CD4-positive, alpha-beta T cell treated with Interleukin-4 for 4 hours (primary cell): ENCODE results near the gene SLC6A17.

Source experiments
- DNase-seq: peaks from one replicate; pipeline ENCODE4 v3.0.0-alpha.2; 2020

The SLC6A17 gene

DNA sequence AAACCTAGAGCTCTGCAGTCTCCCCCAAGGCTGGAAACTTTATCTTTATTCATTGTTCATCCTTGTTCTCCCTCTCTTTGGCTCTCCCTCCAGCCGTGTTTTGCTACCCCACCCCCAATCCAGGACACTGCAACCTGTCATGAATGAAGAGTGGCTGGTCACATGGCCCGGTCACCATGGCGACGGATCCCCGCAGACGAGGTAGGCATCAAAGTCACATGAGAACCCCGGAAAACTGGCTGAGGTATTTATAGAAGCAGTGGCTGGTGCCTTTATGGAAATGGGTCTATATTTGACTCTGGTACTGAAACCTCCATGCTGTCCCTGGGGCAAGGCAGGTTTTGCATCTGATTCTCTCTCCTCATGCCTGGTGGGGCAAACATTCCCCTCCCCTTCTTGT, 13.4 kb upstream of the SLC6A17 start:
- no peak for DNase-seq

GRCh38 chr1:110138956-110139355, 11.3 kb upstream of the SLC6A17 start:
- DNase-seq, result no peak

DNA sequence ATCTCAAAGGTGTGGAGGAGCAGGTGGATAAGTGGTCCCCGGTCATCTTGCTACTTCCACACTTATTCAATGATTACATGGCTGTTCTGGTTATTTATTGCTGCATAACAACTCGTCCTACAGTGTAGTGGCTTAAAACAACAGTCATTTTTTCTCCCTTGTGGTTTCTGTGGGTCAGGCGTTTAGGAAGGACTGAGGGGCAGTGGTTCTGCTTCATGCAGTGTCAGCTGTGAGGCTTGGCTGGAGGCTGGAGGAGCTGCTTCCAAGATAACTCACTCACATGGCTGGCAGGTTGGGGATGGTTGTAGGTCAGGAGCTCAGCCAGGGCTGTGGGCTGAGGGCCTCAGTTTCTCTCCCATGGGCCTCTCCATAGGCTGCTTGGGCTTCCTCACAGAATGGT, 5.9 kb upstream of the SLC6A17 start:
- no peak for DNase-seq

DNA sequence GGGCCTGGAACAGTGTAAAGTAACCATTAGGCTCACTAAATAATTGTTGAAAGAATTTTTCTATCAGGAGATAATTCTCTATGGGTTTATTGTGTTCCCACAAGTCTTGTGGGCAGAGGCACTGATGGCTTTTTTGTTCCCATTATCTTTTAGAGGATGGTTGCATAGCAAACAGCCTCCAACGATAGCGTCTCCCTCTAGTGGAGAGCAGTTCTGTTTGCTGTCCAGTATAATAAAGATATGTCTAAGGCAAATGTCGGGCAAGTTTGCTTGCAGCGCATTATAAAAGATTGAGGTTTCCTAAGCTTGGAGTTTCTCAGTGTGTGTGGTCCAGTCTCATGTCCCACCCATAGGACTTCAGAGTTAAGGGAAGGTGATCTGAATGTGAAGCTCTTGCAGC, 1.3 kb upstream of the SLC6A17 start:
- DNase-seq, result no peak

DNA sequence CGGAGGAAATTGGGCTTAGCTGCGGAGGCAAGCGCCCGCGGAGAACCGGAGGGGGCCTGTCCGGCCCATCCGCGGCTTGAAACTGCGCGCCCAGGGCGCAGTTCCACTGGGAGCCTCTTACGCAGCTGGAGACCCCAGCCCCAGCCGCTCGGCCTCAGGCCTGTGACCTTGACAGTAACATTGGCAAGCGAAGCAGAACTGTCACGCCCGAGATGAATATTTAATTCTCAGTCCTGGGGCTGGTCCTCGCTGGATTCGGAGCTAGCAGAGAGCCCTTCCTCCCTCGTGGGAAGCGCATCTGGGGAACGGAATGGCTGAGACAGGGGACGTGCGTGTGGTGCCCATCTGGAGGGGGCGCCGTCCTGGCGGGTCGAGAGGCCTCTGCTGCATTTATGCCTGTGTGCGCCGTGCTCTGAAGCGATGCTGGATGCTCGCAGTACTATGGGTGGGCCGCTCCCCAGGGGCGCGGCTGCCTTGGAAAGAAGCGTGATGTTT, 928 bp downstream of the SLC6A17 start:
- no peak for DNase-seq

- DNase-seq, result no peak
Measured at GRCh38 chr1:110152133-110152785, 2.0 kb downstream of the SLC6A17 start.

- DNase-seq, result no peak
Measured at GRCh38 chr1:110153407-110153950, 3.2 kb downstream of the SLC6A17 start.

- peak; percentile 10 for DNase-seq
Measured at GRCh38 chr1:110155878-110156522, 5.7 kb downstream of the SLC6A17 start.

GRCh38 chr1:110158261-110158660, 8.0 kb downstream of the SLC6A17 start:
- no peak for DNase-seq

DNA sequence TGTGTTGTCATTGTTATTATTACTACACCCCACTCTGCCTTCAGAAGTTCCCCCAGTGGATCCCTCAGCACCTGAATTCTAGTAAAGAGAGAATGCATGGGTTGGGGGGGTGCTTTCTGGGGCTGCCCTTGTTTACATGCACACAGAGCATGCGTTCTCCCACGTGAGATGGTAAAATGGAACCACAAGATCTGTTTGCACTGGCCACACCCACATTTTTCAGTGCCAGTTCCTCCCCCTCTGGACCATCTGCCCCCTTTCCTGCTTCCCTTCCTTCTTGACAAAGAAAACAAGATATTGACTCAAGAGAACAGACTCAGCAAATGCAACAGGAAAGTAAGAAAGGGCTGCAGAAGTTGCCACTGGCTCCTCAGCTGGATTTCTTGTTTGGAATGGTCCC, 8.9 kb downstream of the SLC6A17 start:
- DNase-seq, result no peak

GRCh38 chr1:110160538-110161100, 10.3 kb downstream of the SLC6A17 start:
- no peak for DNase-seq

- DNase-seq, result no peak
Measured at GRCh38 chr1:110161165-110161564, 10.9 kb downstream of the SLC6A17 start.

DNA sequence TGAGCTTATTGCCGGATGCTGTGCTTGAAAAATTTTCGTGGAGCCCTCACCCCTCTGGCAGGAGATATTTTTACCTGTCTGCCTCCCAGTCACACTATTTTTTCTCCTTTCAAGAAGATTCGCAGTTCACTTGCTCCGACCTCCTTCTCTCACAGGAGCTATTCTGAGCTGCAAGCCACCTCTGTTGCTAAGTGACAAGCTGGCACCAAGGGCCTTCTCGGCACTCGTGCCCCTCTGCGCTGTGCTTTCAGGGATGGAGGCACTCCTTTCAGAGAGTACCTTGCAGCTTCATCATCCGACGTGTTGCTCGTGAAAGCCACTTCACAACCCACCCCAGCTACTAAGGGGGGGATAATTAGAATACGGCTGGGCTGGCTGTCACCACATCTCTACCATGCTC, 11.6 kb downstream of the SLC6A17 start:
- no peak for DNase-seq

- DNase-seq, result no peak
Measured at GRCh38 chr1:110163591-110163990, 13.3 kb downstream of the SLC6A17 start.

DNA sequence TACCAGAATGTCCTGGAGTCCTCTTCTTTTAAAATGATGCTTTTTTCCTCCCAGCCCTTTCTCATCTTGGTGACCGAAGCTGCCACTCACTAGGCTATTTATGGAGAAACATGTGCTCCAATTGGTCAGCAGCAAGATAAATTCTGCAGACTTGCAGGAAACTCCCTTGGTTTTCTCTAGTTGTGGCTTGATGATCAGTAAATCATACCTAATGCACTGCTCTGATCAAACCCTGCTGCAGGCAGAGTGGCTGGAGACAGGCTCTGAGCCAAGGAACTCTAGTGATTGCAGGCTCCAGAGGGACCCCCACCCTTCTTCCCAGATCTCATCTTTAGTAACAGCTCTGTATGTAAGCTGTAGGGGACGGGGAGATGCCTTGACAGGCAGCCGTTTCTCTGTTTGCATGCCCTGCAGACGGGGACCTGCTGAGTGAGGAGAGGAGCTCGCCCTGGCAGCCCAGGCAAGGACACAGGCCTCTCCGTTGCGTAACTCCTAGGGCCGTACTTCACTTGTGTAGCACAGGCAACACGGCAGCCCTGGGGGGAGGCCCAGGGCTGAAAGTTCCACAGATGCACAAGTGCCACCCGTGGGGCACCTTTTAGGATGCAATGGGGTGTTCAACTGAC, 14.5 kb downstream of the SLC6A17 start:
- no peak for DNase-seq

- DNase-seq, result no peak
Measured at GRCh38 chr1:110165761-110166231, 15.5 kb downstream of the SLC6A17 start.

DNA sequence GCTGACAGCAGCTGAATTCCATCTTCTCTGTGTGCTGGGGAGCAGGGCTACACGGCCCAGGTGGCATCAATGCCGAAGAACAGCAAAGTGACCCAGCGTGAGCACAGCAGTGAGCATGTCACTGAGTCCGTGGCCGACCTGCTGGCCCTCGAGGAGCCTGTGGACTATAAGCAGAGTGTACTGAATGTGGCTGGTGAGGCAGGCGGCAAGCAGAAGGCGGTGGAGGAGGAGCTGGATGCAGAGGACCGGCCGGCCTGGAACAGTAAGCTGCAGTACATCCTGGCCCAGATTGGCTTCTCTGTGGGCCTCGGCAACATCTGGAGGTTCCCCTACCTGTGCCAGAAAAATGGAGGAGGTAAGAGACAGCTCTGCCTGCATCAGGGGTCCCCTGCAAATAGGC, 16.6 kb downstream of the SLC6A17 start:
- no peak for DNase-seq

GRCh38 chr1:110170766-110171733, 20.8 kb downstream of the SLC6A17 start:
- DNase-seq, result no peak

GRCh38 chr1:110172001-110172400, 21.7 kb downstream of the SLC6A17 start:
- no peak for DNase-seq

GRCh38 chr1:110173466-110174105, 23.3 kb downstream of the SLC6A17 start:
- DNase-seq, result no peak

- DNase-seq, result no peak
Measured at GRCh38 chr1:110174961-110175360, 24.7 kb downstream of the SLC6A17 start.
